SK-N-SH treated with all-trans-retinoic acid at 6 μM for 48 hours (cell line): Measurements from ENCODE around the gene LRRC7.

Experiments
- ATAC-seq: fragments of 200-7000 bp; cut with Tn5 transposase; 3 replicates; pipeline ENCODE4 v1.9.1; 2020; ENCODE audit warnings: mild to moderate bottlenecking, moderate library complexity
- ARNTL ChIP-seq: fragments of 450-650 bp; formaldehyde crosslinking; IDR thresholded peaks from 2 replicates; pipeline ENCODE4 v1.5.0; 2020; ENCODE audit warnings: low read depth, mild to moderate bottlenecking, moderate library complexity, borderline replicate concordance
- CREB5 ChIP-seq: fragments of 250-450 bp; sonication (Bioruptor Pico); IDR thresholded peaks from 2 replicates; pipeline ENCODE4 v1.5.1; 2020; ENCODE audit warnings: low read depth, mild to moderate bottlenecking, moderate library complexity
- CSDC2 ChIP-seq: fragments of 250-450 bp; sonication (Bioruptor Pico); IDR thresholded peaks from 2 replicates; pipeline ENCODE4 v1.5.0; 2020; ENCODE audit warnings: mild to moderate bottlenecking, moderate library complexity
- ESRRG ChIP-seq: fragments of 250-450 bp; sonication (Bioruptor Pico); IDR thresholded peaks from 2 replicates; pipeline ENCODE4 v1.6.1; 2021; ENCODE audit warnings: mild to moderate bottlenecking
- ISL1 ChIP-seq: fragments of 250-450 bp; sonication (Bioruptor Pico); IDR thresholded peaks from 2 replicates; pipeline ENCODE4 v2.1.2; 2022; ENCODE audit warnings: mild to moderate bottlenecking, moderate library complexity
- PATZ1 ChIP-seq: fragments of 250-450 bp; sonication (Bioruptor Pico); IDR thresholded peaks from 2 replicates; pipeline ENCODE4 v1.8.0; 2020; ENCODE audit warnings: mild to moderate bottlenecking, moderate library complexity, borderline replicate concordance
- POU6F1 ChIP-seq: fragments of 250-450 bp; sonication (Bioruptor Pico); IDR thresholded peaks from 2 replicates; pipeline ENCODE4 v1.8.0; 2021; ENCODE audit warnings: low read depth, mild to moderate bottlenecking, moderate library complexity, borderline replicate concordance
- PPARA ChIP-seq: fragments of 250-450 bp; sonication (Bioruptor Pico); IDR thresholded peaks from 2 replicates; pipeline ENCODE4 v1.5.0; 2020; ENCODE audit warnings: mild to moderate bottlenecking, borderline replicate concordance
- RARB ChIP-seq: fragments of 250-450 bp; sonication (Bioruptor Pico); IDR thresholded peaks from 2 replicates; pipeline ENCODE4 v1.8.0; 2021; ENCODE audit warnings: mild to moderate bottlenecking, moderate library complexity
- SNAI2 ChIP-seq: fragments of 250-450 bp; sonication (Bioruptor Pico); IDR thresholded peaks from 2 replicates; pipeline ENCODE4 v1.5.0; 2020; ENCODE audit warnings: mild to moderate bottlenecking, moderate library complexity
- TCF4 ChIP-seq: fragments of 250-450 bp; sonication (Bioruptor Pico); IDR thresholded peaks from 2 replicates; pipeline ENCODE4 v1.8.0; 2021; ENCODE audit warnings: mild to moderate bottlenecking, moderate library complexity, borderline replicate concordance
- TOX ChIP-seq: fragments of 250-450 bp; sonication (Bioruptor Pico); IDR thresholded peaks from 2 replicates; pipeline ENCODE4 v1.8.0; 2021; ENCODE audit warnings: mild to moderate bottlenecking, moderate library complexity, borderline replicate concordance
- ZC3H10 ChIP-seq: fragments of 250-450 bp; sonication (Bioruptor Pico); IDR thresholded peaks from 2 replicates; pipeline ENCODE4 v1.5.1; 2021; ENCODE audit warnings: mild to moderate bottlenecking, moderate library complexity
- ZFP3 ChIP-seq: fragments of 250-450 bp; sonication (Bioruptor Pico); IDR thresholded peaks from 2 replicates; pipeline ENCODE4 v1.5.0; 2020; ENCODE audit warnings: mild to moderate bottlenecking, moderate library complexity
- ZFP30 ChIP-seq: fragments of 450-650 bp; formaldehyde crosslinking; IDR thresholded peaks from 2 replicates; pipeline ENCODE4 v1.5.0; 2022; ENCODE audit warnings: mild to moderate bottlenecking, moderate library complexity
- ZNF565 ChIP-seq: fragments of 450-650 bp; formaldehyde crosslinking; conservative IDR thresholded peaks from 2 replicates; pipeline ENCODE4 v1.5.0; 2020; ENCODE audit warnings: low read depth, mild to moderate bottlenecking, moderate library complexity
- ZNF70 ChIP-seq: fragments of 450-650 bp; formaldehyde crosslinking; IDR thresholded peaks from 2 replicates; pipeline ENCODE4 v1.5.0; 2020; ENCODE audit warnings: mild to moderate bottlenecking, moderate library complexity
- ZNF8 ChIP-seq: fragments of 450-650 bp; formaldehyde crosslinking; IDR thresholded peaks from 2 replicates; pipeline ENCODE4 v1.5.0; 2020; ENCODE audit warnings: mild to moderate bottlenecking, moderate library complexity

The LRRC7 gene

GRCh38 chr1:69777423-69777822 lies 209.7 kb downstream of the LRRC7 start (continued):
- no peak for TF ChIP-seq ESRRG (CRISPR knock-in tag)

GRCh38 chr1:69777971-69778370 lies 210.2 kb downstream of the LRRC7 start:
- no peak for ATAC-seq
- no peak for TF ChIP-seq ZC3H10

GRCh38 chr1:69787151-69787550 lies 219.4 kb downstream of the LRRC7 start:
- no peak for ATAC-seq
- TF ChIP-seq RARB (no peak), PPARA (no peak)

- TF ChIP-seq CSDC2 (no peak), RARB (no peak), ZFP30 (CRISPR knock-in tag) (no peak), ZFP3 (CRISPR knock-in tag) (no peak), PATZ1 (CRISPR knock-in tag) (no peak)
- TF ChIP-seq, all 23 proteins: peak for 0
- ATAC-seq: no peak
Measured at GRCh38 chr1:69791311-69791710, 223.6 kb downstream of the LRRC7 start.

- TF ChIP-seq ARNTL (CRISPR knock-in tag): no peak
- TF ChIP-seq ISL1 (CRISPR knock-in tag): no peak
- no peak for TF ChIP-seq SNAI2 (CRISPR knock-in tag)
- TF ChIP-seq RARB: no peak
- no peak for TF ChIP-seq CSDC2
- no peak for TF ChIP-seq TCF4
- no peak for TF ChIP-seq ZC3H10
- TF ChIP-seq ZFP30 (CRISPR knock-in tag): no peak
- no peak for TF ChIP-seq ZNF70 (CRISPR knock-in tag)
- no peak for ATAC-seq
Measured at GRCh38 chr1:69794831-69795230, 227.1 kb downstream of the LRRC7 start.

GRCh38 chr1:69814926-69815325 lies 247.2 kb downstream of the LRRC7 start:
- TF ChIP-seq ARNTL (CRISPR knock-in tag) (no peak), ZFP30 (CRISPR knock-in tag) (no peak), ZNF565 (CRISPR knock-in tag) (no peak), TOX (CRISPR knock-in tag) (no peak), PPARA (no peak), PATZ1 (CRISPR knock-in tag) (no peak), RARB (no peak), CREB5 (CRISPR knock-in tag) (no peak), TCF4 (no peak), ZNF8 (CRISPR knock-in tag) (no peak), ZNF70 (CRISPR knock-in tag) (no peak)
- TF ChIP-seq, all 23 proteins: peak for 0

GRCh38 chr1:69824932-69825331 lies 257.2 kb downstream of the LRRC7 start:
- no peak for ATAC-seq
- TF ChIP-seq ZC3H10: no peak
- no peak for TF ChIP-seq POU6F1 (CRISPR knock-in tag)
- TF ChIP-seq ZNF8 (CRISPR knock-in tag): no peak
- no peak for TF ChIP-seq PPARA
- TF ChIP-seq CSDC2: no peak
- TF ChIP-seq ZFP3 (CRISPR knock-in tag): no peak
- no peak for TF ChIP-seq ISL1 (CRISPR knock-in tag)
- no peak for TF ChIP-seq TCF4
- no peak for TF ChIP-seq ESRRG (CRISPR knock-in tag)
- TF ChIP-seq ZFP30 (CRISPR knock-in tag): no peak
- TF ChIP-seq ARNTL (CRISPR knock-in tag): no peak
- TF ChIP-seq TOX (CRISPR knock-in tag): no peak
- no peak for TF ChIP-seq SNAI2 (CRISPR knock-in tag)

More at GRCh38 chr1:69814926-69815325, 247.2 kb downstream of the LRRC7 start:
- ATAC-seq: no peak
